ENCODE results near the gene TRAPPC6A. TPM values are rescaled to one million over a fixed set of nuclear protein-coding genes. Genes with fewer than 3 reads are reported as not detected.

TRAPPC6A gene
- total and polyA plus RNA-seq, 9 of the 15 experiments (the other 6 are each of a cell fraction or from before 2014, with no cell fraction given): 0.82 to 23.6 (median 11.6) TPM

DNA sequence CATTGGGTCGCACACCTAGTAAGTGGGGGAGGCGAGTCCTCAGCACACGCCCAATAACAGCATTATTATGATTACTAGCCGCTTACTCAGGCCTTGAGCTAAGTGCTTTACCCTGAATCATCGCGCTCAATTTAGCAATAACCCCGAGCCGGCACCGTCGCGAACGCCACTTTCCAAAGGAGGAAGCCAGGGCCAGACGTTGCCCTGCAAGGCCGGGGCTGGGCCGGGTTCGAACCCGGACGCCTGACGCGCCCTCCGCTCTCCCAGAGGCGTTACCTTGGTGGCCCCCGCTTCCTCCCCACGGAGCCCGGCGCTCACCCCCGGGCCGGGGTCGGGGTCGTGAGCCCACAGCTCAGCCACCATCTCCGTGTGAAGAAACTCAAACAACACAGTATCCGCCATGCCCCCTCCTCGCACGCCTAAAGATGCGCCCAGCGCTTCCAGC is at the start of gene TRAPPC6A (continued):
- TF ChIP-seq ZNF140 (CRISPR knock-in tag; IDR thresholded peaks at IDR 0.05) (no peak), DDX20 (tag; IDR thresholded peaks at IDR 0.05; ENCODE audit: low read depth) (no peak), RBM22 (IDR thresholded peaks at IDR 0.05; ENCODE audit: low read depth, low read length, poor library complexity, severe bottlenecking) (no peak), ZNF282 (CRISPR knock-in tag; IDR thresholded peaks at IDR 0.05) (no peak), TBL1XR1 (IDR thresholded peaks at IDR 0.05; ENCODE audit: low read length in 2 of 2) (no peak), TCF7 (IDR thresholded peaks at IDR 0.05; ENCODE audit: borderline replicate concordance) (no peak), YBX1 (IDR thresholded peaks at IDR 0.05) (no peak), GATAD2B (IDR thresholded peaks at IDR 0.05; ENCODE audit: borderline replicate concordance) (no peak), MTA3 (IDR thresholded peaks at IDR 0.05; ENCODE audit: borderline replicate concordance) (peak; percentile 8; the same call in 1 of the 2 replicates), RAD51 (IDR thresholded peaks at IDR 0.05; ENCODE audit: borderline replicate concordance, low read depth) (no peak), HIVEP1 (CRISPR knock-in tag; IDR thresholded peaks at IDR 0.05) (no peak), ZNF586 (CRISPR knock-in tag; conservative IDR thresholded peaks at IDR 0.05) (no peak), ZNF253 (CRISPR knock-in tag; conservative IDR thresholded peaks at IDR 0.05) (no peak), KAT8 (IDR thresholded peaks at IDR 0.05; ENCODE audit: low read depth) (no peak), SMARCA5 (IDR thresholded peaks at IDR 0.05) (no peak), EWSR1 (IDR thresholded peaks at IDR 0.05; ENCODE audit: borderline replicate concordance, low read depth, partially characterized antibody) (no peak), SIN3A (IDR thresholded peaks at IDR 0.05; ENCODE audit: borderline replicate concordance in 2 of 2, control insufficient read depth in 1 of 2, low read depth in 2 of 2, low read length in 2 of 2) (no peak; a peak in 1 of 4 replicates), PHF21A (IDR thresholded peaks at IDR 0.05; ENCODE audit: borderline replicate concordance, low read depth) (no peak), CTBP1 (IDR thresholded peaks at IDR 0.05; ENCODE audit: borderline replicate concordance) (no peak; the same call in 1 of the 2 replicates), ZBTB7A (IDR thresholded peaks at IDR 0.05; ENCODE audit: borderline replicate concordance, control insufficient read depth, low read depth, low read length) (no peak), NCOA1 (IDR thresholded peaks at IDR 0.05; ENCODE audit: low read depth) (no peak), ELF2 (CRISPR knock-in tag; IDR thresholded peaks at IDR 0.05) (no peak), SMAD3 (CRISPR knock-in tag; conservative IDR thresholded peaks at IDR 0.05) (no peak), NFE2 (IDR thresholded peaks at IDR 0.05; ENCODE audit: low read depth) (no peak), MYBL2 (IDR thresholded peaks at IDR 0.05; ENCODE audit: low read depth) (no peak), MYBL2 (CRISPR knock-in tag; IDR thresholded peaks at IDR 0.05; ENCODE audit: borderline replicate concordance) (no peak)
- TF ChIP-seq, protein P1, sequence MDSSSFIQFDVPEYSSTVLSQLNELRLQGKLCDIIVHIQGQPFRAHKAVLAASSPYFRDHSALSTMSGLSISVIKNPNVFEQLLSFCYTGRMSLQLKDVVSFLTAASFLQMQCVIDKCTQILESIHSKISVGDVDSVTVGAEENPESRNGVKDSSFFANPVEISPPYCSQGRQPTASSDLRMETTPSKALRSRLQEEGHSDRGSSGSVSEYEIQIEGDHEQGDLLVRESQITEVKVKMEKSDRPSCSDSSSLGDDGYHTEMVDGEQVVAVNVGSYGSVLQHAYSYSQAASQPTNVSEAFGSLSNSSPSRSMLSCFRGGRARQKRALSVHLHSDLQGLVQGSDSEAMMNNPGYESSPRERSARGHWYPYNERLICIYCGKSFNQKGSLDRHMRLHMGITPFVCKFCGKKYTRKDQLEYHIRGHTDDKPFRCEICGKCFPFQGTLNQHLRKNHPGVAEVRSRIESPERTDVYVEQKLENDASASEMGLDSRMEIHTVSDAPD (CRISPR knock-in tag; IDR thresholded peaks at IDR 0.05): no peak
- TF ChIP-seq, protein P2, sequence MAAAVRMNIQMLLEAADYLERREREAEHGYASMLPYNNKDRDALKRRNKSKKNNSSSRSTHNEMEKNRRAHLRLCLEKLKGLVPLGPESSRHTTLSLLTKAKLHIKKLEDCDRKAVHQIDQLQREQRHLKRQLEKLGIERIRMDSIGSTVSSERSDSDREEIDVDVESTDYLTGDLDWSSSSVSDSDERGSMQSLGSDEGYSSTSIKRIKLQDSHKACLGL (CRISPR knock-in tag; IDR thresholded peaks at IDR 0.05; ENCODE audit: borderline replicate concordance, poor library complexity, severe bottlenecking): no peak
- TF ChIP-seq, protein P3, sequence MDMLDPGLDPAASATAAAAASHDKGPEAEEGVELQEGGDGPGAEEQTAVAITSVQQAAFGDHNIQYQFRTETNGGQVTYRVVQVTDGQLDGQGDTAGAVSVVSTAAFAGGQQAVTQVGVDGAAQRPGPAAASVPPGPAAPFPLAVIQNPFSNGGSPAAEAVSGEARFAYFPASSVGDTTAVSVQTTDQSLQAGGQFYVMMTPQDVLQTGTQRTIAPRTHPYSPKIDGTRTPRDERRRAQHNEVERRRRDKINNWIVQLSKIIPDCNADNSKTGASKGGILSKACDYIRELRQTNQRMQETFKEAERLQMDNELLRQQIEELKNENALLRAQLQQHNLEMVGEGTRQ (CRISPR knock-in tag; IDR thresholded peaks at IDR 0.05): no peak
- TF ChIP-seq, protein P4, sequence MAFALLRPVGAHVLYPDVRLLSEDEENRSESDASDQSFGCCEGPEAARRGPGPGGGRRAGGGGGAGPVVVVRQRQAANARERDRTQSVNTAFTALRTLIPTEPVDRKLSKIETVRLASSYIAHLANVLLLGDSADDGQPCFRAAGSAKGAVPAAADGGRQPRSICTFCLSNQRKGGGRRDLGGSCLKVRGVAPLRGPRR (CRISPR knock-in tag; IDR thresholded peaks at IDR 0.05): no peak

All from K562 (cell line).